A549 (cell line): ENCODE data around the gene SS18L1. TPM values are rescaled to one million over a fixed set of nuclear protein-coding genes. Genes with fewer than 3 reads are reported as not detected.

Experiments used
- ATAC-seq, 2 experiments: fragments of 200-7000 bp in 1 of 2; fragments of >200 bp in 1 of 2; cut with Nextera tagmentation in 1 of 2; cut with Tn5 transposase in 1 of 2; 3 replicates each; pipeline versions ENCODE4 v1.8.0 to v1.9.1; 2018 to 2020; ENCODE audit warnings: mild to moderate bottlenecking in 1 of 2, moderate library complexity in 1 of 2
- CTCF ChIA-PET: fragments of 300-600 bp; sonication (Branson Sonifier 250); formaldehyde crosslinking; extraction: SDS; loops from one replicate; lab custom pipeline; 2021; ENCODE audit warnings: antibody characterized with exemption, inconsistent platforms; lab: Yijun Ruan, JAX
- POLR2A ChIA-PET: fragments of 350-600 bp; formaldehyde crosslinking; extraction: SDS; loops from one replicate; lab custom pipeline; 2021; ENCODE audit warnings: antibody characterized with exemption, inconsistent platforms; lab: Yijun Ruan, JAX
- DNase-seq, 2 experiments: peaks; one replicate each; pipeline versions ENCODE4 v3.0.0 to v3.0.0-alpha.2; 2011 to 2016; ENCODE audit warnings: low read depth in 1 of 2, low spot score in 1 of 2
- FAIRE-seq: peaks from 2 replicates; lab custom pipeline; 2011; peaks lifted over from hg19 to GRCh38; lab: Jason Lieb, UNC
- H3K27ac ChIP-seq, 2 experiments: fragments of >200 bp; sonication (Bioruptor Twin); formaldehyde crosslinking; 3 replicates each; pipeline ENCODE4 v1.5.1; 2016 to 2017
- H3K4me1 ChIP-seq: fragments of >200 bp; sonication (Bioruptor Twin); formaldehyde crosslinking; 3 replicates; pipeline ENCODE4 v1.6.1; 2016
- H3K4me2 ChIP-seq: fragments of >200 bp; sonication (Bioruptor Twin); formaldehyde crosslinking; 3 replicates; pipeline ENCODE4 v1.6.1; 2016
- H3K4me3 ChIP-seq: fragments of >200 bp; sonication (Bioruptor Twin); formaldehyde crosslinking; 3 replicates; pipeline ENCODE4 v1.5.1; 2016
- H3K9me3 ChIP-seq: fragments of >200 bp; sonication (Bioruptor Twin); formaldehyde crosslinking; 3 replicates; pipeline ENCODE4 v1.6.1; 2016
- ATOH8 ChIP-seq: fragments of 250-450 bp; sonication (Bioruptor Pico); IDR thresholded peaks from 2 replicates; pipeline ENCODE4 v1.5.0; 2020; ENCODE audit warnings: low read depth, mild to moderate bottlenecking, moderate library complexity
- CHD4 ChIP-seq: fragments of 200-600 bp; sonication (generic); IDR thresholded peaks from 2 replicates; pipeline ENCODE4 v1.6.1; 2016; ENCODE audit warnings: antibody characterized with exemption, mild to moderate bottlenecking, borderline replicate concordance
- CTCF ChIP-seq: fragments of >200 bp; sonication (Bioruptor Twin); formaldehyde crosslinking; IDR thresholded peaks from 3 replicates; pipeline ENCODE4 v1.5.1; 2016
- E2F6 ChIP-seq: IDR thresholded peaks from 2 replicates; pipeline ENCODE4 v1.6.1; 2012; ENCODE audit warnings: low read depth, borderline replicate concordance
- ESRRA ChIP-seq: fragments of 150-350 bp; IDR thresholded peaks from 2 replicates; pipeline ENCODE4 v1.6.1; 2014; ENCODE audit warnings: mild to moderate bottlenecking, low read length, borderline replicate concordance
- FOXS1 ChIP-seq: fragments of 250-450 bp; sonication (Bioruptor Pico); IDR thresholded peaks from 2 replicates; pipeline ENCODE4 v1.5.0; 2020; ENCODE audit warnings: mild to moderate bottlenecking, moderate library complexity
- HDAC2 ChIP-seq: fragments of 200-600 bp; sonication (generic); IDR thresholded peaks from 2 replicates; pipeline ENCODE4 v1.6.1; 2016
- HOXB13 ChIP-seq: fragments of 250-450 bp; sonication (Bioruptor Pico); IDR thresholded peaks from 2 replicates; pipeline ENCODE4 v1.5.0; 2020; ENCODE audit warnings: low read depth, mild to moderate bottlenecking, moderate library complexity
- HOXB5 ChIP-seq: fragments of 250-450 bp; sonication (Bioruptor Pico); IDR thresholded peaks from 2 replicates; pipeline ENCODE4 v1.5.0; 2020; ENCODE audit warnings: mild to moderate bottlenecking, moderate library complexity
- KDM5A ChIP-seq: fragments of 200-600 bp; sonication (generic); IDR thresholded peaks from 2 replicates; pipeline ENCODE4 v1.6.1; 2016; ENCODE audit warnings: antibody characterized with exemption, mild to moderate bottlenecking
- MAZ ChIP-seq: fragments of 150-350 bp; IDR thresholded peaks from 2 replicates; pipeline ENCODE4 v1.6.1; 2014; ENCODE audit warnings: antibody characterized with exemption, low read depth, low read length, borderline replicate concordance
- MYC ChIP-seq: IDR thresholded peaks from 2 replicates; pipeline ENCODE4 v1.6.1; 2012; ENCODE audit warnings: mild to moderate bottlenecking, inconsistent platforms, low read length, improper control_type of control experiment, borderline replicate concordance
- NPAS2 ChIP-seq: fragments of 250-450 bp; sonication (Bioruptor Pico); IDR thresholded peaks from 2 replicates; pipeline ENCODE4 v1.8.0; 2022; ENCODE audit warnings: mild to moderate bottlenecking, moderate library complexity, borderline replicate concordance
- POLR2A ChIP-seq: IDR thresholded peaks from 2 replicates; pipeline ENCODE4 v1.6.1; 2012; ENCODE audit warnings: mild to moderate bottlenecking, low read length
- POLR2AphosphoS2 ChIP-seq: conservative IDR thresholded peaks from 2 replicates; pipeline ENCODE4 v1.6.1; 2012; ENCODE audit warnings: low read length, improper control_type of control experiment, inconsistent platforms
- RAD21 ChIP-seq, 2 experiments: fragments of >200 bp in 1 of 2; sonication (Bioruptor Twin) in 1 of 2; formaldehyde crosslinking in 1 of 2; IDR thresholded peaks in 1 of 2; conservative IDR thresholded peaks in 1 of 2; 2 replicates in 1 of 2; 3 replicates in 1 of 2; pipeline ENCODE4 v1.6.1; 2012 to 2018; ENCODE audit warnings: inconsistent platforms in 1 of 2
- RARB ChIP-seq: fragments of 250-450 bp; sonication (Bioruptor Pico); IDR thresholded peaks from 2 replicates; pipeline ENCODE4 v1.8.0; 2021; ENCODE audit warnings: mild to moderate bottlenecking, moderate library complexity
- RNF2 ChIP-seq: fragments of 200-600 bp; sonication (generic); IDR thresholded peaks from 2 replicates; pipeline ENCODE4 v1.6.1; 2016; ENCODE audit warnings: low read depth, mild to moderate bottlenecking, antibody characterized with exemption, moderate library complexity, borderline replicate concordance
- WGBS: methylation state at CpG from one replicate; pipeline ENCODE4 v1.1.6; 2017; ENCODE audit errors: missing lambda C conversion rate; 5-methylcytosine and 5-hydroxymethylcytosine counted together
- polyA plus RNA-seq, 4 experiments: library from polyadenylated mRNA; depleted of rRNA in 3 of 4; stranded (reverse); fragments of >200 nt; fragmentation: RNase III in 1 of 4; extraction: RNeasy Plus Mini Kit Qiagen cat#74134 plus additional on column Dnase treatment in 1 of 4; gene quantifications; 2 replicates in 3 of 4; 3 replicates in 1 of 4; pipeline ENCODE4 v1.2.3, GENCODE V29; 2011 to 2017

The SS18L1 gene
- polyA plus RNA-seq, 2 of the 4 experiments (the other 2 are of a cell fraction), result 7.4 to 13.1 TPM

GRCh38 chr20:62215991-62216635, 72.5 kb downstream of the SS18L1 start:
- Histone ChIP-seq H3K4me3 (no peak overlapping the region), H3K27ac (no peak overlapping the region), H3K9me3 (no peaks in the 10 kb centered on the region), H3K4me1 (peaks cover 22% of the 10 kb centered on the region; the same call in 2 of the 3 replicates), H3K4me2 (no peak overlapping the region)
- no peak for TF ChIP-seq MAZ
- no peak for TF ChIP-seq KDM5A
- TF ChIP-seq FOXS1 (CRISPR knock-in tag), result no peak
- TF ChIP-seq POLR2A, result no peak
- TF ChIP-seq E2F6, result no peak
- TF ChIP-seq NPAS2 (CRISPR knock-in tag), result no peak
- TF ChIP-seq RNF2, result no peak
- TF ChIP-seq RARB (CRISPR knock-in tag), result no peak
- no peak for TF ChIP-seq HDAC2
- no peak for FAIRE-seq
- WGBS, result 65% methylated on average over 24 of the region's 40 CpGs
- ChIA-PET POLR2A (no interaction called here), CTCF (interaction anchor here (0.7 kb wide), 1 partner anchor 184 kb away, joined by 3 read pairs; no protein-coding TSS in a partner anchor)
- DNase-seq, result no peak
- ATAC-seq, result no peak

GRCh38 chr20:62216636-62217566, 73.3 kb downstream of the SS18L1 start:
- WGBS, result 30% methylated on average over 20 of the region's 26 CpGs
- H3K4me3 ChIP-seq, result no peak overlapping the region
- TF ChIP-seq RAD21 (conservative IDR thresholded peaks at IDR 0.05 in 1 of 2, IDR thresholded peaks at IDR 0.05 in 1 of 2), result no peak
- no peak for TF ChIP-seq MYC
- TF ChIP-seq CHD4, result no peak
- no peak for TF ChIP-seq POLR2AphosphoS2
- TF ChIP-seq FOXS1 (CRISPR knock-in tag), result no peak
- no peak for TF ChIP-seq ESRRA
- no peak for TF ChIP-seq KDM5A
- TF ChIP-seq ATOH8 (CRISPR knock-in tag), result no peak
- TF ChIP-seq HOXB5 (CRISPR knock-in tag), result no peak
- TF ChIP-seq CTCF, result no peak
- TF ChIP-seq HOXB13 (CRISPR knock-in tag), result no peak
- TF ChIP-seq, all 56 proteins: peak for 0
- DNase-seq, result no peak
- ChIA-PET POLR2A (no interaction called here), CTCF (interaction anchor here (0.7 to 0.8 kb wide), 2 partner anchors 166 to 193 kb away, joined by 3 to 4 read pairs; no protein-coding TSS in a partner anchor)
- H3K4me1 ChIP-seq, result peaks cover 22% of the 10 kb centered on the region; the same call in 2 of the 3 replicates
- no peak overlapping the region for H3K4me2 ChIP-seq
- H3K27ac ChIP-seq, result no peak overlapping the region
- no peak for FAIRE-seq
- ATAC-seq, result no peak
- H3K9me3 ChIP-seq, result no peaks in the 10 kb centered on the region
